ENCODE results near the gene GNL1.

- TF ChIP-seq CTCF (IDR thresholded peaks at IDR 0.05; ENCODE audit: insufficient read depth, low read depth, low read length) (no peak), EZH2 (IDR thresholded peaks at IDR 0.05; ENCODE audit: insufficient read depth, low read length) (no peak)
Measured at GRCh38 chr6:30515944-30516753, 40.1 kb downstream of the GNL1 start.

Measured in astrocyte (in vitro differentiated cells and primary cell).